Panc1 (cell line): Measurements from ENCODE around the gene HPN.

Experiments used
- CTCF ChIP-seq: fragments of 450-650 bp; IDR thresholded peaks from 2 replicates; pipeline ENCODE4 v1.5.1; 2017; ENCODE audit warnings: mild to moderate bottlenecking
- POLR2AphosphoS5 ChIP-seq: IDR thresholded peaks from 2 replicates; pipeline ENCODE4 v1.6.1; 2012; ENCODE audit warnings: mild to moderate bottlenecking, low read depth, low read length, moderate library complexity
- REST ChIP-seq, 2 experiments: IDR thresholded peaks; 2 replicates each; pipeline ENCODE4 v1.6.1; 2011 to 2012; ENCODE audit warnings: low read depth in 2 of 2, control low read depth in 1 of 2, low read length in 1 of 2, mild to moderate bottlenecking in 1 of 2, moderate library complexity in 1 of 2; ENCODE audit not compliant: insufficient read depth in 1 of 2
- SIN3A ChIP-seq: IDR thresholded peaks from 2 replicates; pipeline ENCODE4 v1.6.1; 2012; ENCODE audit warnings: low read depth, mild to moderate bottlenecking, low read length, moderate library complexity, borderline replicate concordance; ENCODE audit not compliant: insufficient read depth

- TF ChIP-seq CTCF (no peak), POLR2AphosphoS5 (no peak), SIN3A (no peak), REST (IDR thresholded peaks at IDR 0.05; ENCODE audit: insufficient read depth in 1 of 2, low read depth in 2 of 2, low read length in 1 of 2) (no peak)
Measured at GRCh38 chr19:35054626-35055025, 13.1 kb downstream of the HPN start.
